Measurements from ENCODE around the gene EGR1.

EGR1 gene

GRCh38 chr5:138453590-138453989, 11.7 kb upstream of the EGR1 start:
- no peak for DNase-seq (ENCODE audit: low spot score)

- no peak for DNase-seq (ENCODE audit: low spot score)
Measured at GRCh38 chr5:138454121-138454520, 11.2 kb upstream of the EGR1 start.

- no peak for DNase-seq (ENCODE audit: low spot score)
Measured at GRCh38 chr5:138455232-138455930, 9.9 kb upstream of the EGR1 start.

DNA sequence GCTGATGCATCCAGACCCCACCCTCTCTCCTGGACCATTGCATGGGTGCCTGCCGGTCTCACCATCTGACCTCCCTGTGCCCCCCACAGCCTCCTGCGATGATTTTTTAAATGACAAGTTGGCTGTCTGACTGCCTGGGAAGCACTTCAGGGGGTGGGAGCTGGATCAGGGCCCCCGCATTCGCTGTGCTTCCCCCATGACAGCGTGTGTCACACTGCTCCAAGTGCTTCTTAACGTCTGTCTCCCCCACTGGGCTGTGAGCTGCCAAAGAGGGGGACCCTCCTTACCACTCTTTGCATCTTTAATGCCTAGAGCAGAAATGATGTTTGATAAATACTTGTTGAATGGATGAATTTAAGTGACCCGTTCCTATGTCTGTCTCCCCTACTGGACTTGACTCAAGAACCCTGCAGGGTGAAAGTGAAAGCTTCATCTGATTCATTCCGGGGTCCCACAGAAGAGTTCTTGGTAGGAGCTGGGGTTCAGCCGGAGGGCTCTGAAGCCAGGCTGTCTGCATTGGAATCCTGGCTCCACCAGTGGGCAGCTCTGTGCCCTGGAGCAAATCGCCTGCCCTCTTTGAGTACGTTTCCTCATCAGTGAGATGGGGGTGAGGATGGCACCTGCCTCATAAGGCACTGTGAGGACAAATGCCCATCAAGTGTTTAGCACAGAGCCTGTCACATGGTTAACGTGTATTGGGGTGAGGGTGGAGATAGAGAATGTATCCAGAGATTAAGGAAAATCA, 7.6 kb upstream of the EGR1 start:
- no peak for DNase-seq (ENCODE audit: low spot score)

GRCh38 chr5:138458384-138458783, 6.9 kb upstream of the EGR1 start:
- DNase-seq (ENCODE audit: low spot score) = no peak

GRCh38 chr5:138458856-138459255, 6.4 kb upstream of the EGR1 start:
- DNase-seq (ENCODE audit: low spot score) = no peak

GRCh38 chr5:138459311-138459933, 5.9 kb upstream of the EGR1 start:
- peak; percentile 65 for DNase-seq (ENCODE audit: low spot score)

DNA sequence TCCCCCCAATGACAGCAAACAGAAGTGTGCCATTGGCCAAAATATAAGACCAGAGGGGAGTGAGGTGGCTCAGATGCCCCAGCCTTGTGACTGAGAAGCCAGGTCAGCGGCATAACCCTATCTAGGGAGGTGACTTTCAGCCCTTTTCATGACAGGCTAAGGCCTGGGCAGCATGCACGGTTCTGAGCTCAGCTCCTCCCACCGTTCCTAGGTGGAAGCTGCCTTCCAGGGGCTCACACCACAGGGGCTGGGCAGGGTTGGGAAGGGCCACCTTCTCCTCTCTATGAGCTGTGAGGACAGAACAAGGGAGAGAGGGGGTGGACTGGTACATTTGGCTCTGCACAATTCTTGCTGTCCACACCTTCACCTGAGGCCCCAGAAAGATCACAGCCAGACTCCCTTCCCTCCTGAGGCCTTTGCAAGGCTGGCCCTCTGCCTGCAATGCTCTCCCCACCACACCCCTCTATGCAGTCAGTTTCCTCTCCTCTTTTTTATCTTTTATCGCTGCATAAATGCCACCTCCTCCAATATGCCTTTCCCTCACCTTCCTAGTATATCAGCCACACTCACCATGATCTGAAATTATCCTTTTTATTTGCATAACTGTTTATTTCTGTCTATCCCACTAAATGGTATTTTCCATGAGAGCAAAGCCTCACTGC, 5.1 kb upstream of the EGR1 start:
- DNase-seq (ENCODE audit: low spot score) = no peak

GRCh38 chr5:138461343-138462125, 3.7 kb upstream of the EGR1 start:
- no peak for DNase-seq (ENCODE audit: low spot score)

GRCh38 chr5:138463419-138464007, 1.8 kb upstream of the EGR1 start:
- no peak for DNase-seq (ENCODE audit: low spot score)

DNA sequence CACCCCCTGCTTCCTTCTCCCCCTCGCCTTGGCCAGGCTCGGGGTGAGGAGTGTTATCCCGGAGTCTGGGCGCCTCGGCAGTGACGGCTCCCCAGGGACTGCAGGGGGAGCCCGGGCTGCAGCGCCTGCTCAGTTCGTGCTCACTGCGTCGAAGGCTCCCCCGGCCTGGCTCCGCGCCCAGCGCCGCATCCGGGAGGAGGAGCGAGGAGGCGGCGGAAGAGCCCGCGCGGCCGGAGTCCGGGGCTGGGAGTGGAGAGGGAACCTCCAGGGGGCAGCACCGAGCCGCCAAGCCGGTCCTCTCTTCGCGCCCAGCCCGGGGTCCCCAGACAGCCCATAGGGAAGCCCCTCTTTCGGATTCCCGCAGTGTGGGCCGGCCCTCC, 1.3 kb upstream of the EGR1 start:
- DNase-seq (ENCODE audit: low spot score) = peak; percentile 93

DNA sequence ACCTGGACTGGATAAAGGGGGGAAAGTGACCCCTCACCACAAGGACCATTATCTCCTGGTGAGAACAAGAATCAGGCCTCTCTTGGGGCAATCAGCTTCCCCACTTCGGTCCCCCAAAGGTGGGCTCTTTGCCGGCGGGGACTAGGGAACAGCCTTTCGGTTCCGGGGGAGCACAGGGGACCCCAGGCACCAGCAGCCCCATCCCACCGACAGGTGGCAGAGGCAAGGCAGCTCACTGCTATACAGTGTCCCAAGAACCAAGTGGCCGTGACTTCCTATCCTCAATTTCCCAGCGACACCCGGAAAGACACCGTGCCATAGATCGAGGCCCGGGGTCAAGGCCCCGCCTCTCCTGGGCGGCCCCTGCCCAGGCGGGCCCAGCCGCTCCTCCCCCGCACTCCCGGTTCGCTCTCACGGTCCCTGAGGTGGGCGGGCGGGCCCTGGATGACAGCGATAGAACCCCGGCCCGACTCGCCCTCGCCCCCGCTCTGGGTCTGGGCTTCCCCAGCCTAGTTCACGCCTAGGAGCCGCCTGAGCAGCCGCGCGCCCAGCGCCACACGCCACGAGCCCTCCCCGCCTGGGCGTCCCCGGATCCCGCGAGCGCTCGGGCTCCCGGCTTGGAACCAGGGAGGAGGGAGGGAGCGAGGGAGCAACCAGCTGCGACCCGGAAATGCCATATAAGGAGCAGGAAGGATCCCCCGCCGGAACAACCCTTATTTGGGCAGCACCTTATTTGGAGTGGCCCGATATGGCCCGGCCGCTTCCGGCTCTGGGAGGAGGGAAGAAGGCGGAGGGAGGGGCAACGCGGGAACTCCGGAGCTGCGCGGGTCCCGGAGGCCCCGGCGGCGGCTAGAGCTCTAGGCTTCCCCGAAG, 655 bp upstream of the EGR1 start:
- peak; percentile 97 for DNase-seq (ENCODE audit: low spot score)

DNA sequence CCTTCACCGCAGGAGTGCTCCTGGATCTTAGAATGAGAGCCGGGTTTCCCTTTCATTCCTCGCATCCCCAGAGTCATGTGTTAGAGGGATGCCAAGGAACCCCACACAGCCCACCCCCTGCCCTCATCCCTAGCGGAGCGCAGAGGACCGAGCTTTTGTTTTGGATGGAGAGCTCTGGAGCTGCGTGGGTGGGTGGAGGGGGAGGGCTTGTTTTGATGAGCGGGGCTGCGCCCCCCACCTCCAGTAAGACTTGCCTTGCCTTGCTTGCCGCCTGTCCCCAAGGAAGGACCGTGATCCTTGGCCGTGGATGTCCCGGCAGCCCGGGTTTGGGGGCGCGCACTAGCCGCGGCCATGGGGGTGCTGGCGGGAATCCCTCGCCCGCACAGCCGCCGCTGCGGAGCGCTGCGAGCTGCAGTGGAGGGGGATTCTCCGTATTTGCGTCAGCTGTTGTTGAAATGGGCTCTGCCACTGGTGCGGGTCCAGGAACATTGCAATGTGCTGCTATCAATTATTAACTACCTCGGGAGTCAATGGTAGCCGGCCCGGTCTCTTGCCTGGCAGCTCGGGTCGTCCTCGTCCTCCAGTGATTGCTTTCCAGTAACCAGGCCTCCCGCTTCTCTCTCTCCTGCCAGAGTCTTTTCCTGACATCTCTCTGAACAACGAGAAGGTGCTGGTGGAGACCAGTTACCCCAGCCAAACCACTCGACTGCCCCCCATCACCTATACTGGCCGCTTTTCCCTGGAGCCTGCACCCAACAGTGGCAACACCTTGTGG, 1.0 kb downstream of the EGR1 start:
- no peak for DNase-seq (ENCODE audit: low spot score)

- DNase-seq (ENCODE audit: low spot score) = no peak
Measured at GRCh38 chr5:138466900-138467710, 1.8 kb downstream of the EGR1 start.

- DNase-seq (ENCODE audit: low spot score) = no peak
Measured at GRCh38 chr5:138467711-138468132, 2.4 kb downstream of the EGR1 start.

DNA sequence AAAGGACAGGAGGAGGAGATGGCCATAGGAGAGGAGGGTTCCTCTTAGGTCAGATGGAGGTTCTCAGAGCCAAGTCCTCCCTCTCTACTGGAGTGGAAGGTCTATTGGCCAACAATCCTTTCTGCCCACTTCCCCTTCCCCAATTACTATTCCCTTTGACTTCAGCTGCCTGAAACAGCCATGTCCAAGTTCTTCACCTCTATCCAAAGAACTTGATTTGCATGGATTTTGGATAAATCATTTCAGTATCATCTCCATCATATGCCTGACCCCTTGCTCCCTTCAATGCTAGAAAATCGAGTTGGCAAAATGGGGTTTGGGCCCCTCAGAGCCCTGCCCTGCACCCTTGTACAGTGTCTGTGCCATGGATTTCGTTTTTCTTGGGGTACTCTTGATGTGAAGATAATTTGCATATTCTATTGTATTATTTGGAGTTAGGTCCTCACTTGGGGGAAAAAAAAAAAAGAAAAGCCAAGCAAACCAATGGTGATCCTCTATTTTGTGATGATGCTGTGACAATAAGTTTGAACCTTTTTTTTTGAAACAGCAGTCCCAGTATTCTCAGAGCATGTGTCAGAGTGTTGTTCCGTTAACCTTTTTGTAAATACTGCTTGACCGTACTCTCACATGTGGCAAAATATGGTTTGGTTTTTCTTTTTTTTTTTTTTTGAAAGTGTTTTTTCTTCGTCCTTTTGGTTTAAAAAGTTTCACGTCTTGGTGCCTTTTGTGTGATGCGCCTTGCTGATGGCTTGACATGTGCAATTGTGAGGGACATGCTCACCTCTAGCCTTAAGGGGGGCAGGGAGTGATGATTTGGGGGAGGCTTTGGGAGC, 3.1 kb downstream of the EGR1 start:
- DNase-seq (ENCODE audit: low spot score) = no peak

DNA sequence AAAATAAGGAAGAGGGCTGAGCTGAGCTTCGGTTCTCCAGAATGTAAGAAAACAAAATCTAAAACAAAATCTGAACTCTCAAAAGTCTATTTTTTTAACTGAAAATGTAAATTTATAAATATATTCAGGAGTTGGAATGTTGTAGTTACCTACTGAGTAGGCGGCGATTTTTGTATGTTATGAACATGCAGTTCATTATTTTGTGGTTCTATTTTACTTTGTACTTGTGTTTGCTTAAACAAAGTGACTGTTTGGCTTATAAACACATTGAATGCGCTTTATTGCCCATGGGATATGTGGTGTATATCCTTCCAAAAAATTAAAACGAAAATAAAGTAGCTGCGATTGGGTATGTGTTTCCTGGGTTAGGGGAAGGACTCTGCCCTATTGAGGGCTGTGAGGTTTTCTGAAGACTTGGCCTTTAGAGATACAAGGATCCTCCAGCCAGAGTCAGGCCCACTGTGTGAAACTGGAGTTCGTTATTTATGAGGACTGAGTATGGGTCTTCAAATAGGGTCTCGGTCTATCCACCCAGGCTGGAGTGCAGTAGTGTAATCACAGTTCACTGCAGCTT, 3.8 kb downstream of the EGR1 start:
- DNase-seq (ENCODE audit: low spot score) = no peak

Data from CD4-positive, alpha-beta T cell treated with Interleukin-15 for 4 hours (primary cell).